MG63 (cell line): ENCODE data around the gene CROT. TPM values are rescaled to one million over a fixed set of nuclear protein-coding genes. Genes with fewer than 3 reads are reported as not detected.
A peak's percentile ranks its signal among the peaks of the same experiment; 100 is the strongest.

Experiments
- DNase-seq: peaks from one replicate; pipeline ENCODE4 v3.0.0-alpha.2; 2020
- H3K27me3 ChIP-seq: fragments of 250-450 bp; sonication (Bioruptor Pico); 2 replicates; pipeline ENCODE4 v1.5.1; 2020; ENCODE audit warnings: mild to moderate bottlenecking, moderate library complexity
- H3K36me3 ChIP-seq: fragments of 250-450 bp; sonication (Bioruptor Pico); 2 replicates; pipeline ENCODE4 v1.5.1; 2020; ENCODE audit warnings: mild to moderate bottlenecking, moderate library complexity
- H3K4me3 ChIP-seq: fragments of 250-450 bp; sonication (Bioruptor Pico); 2 replicates; pipeline ENCODE4 v1.5.1; 2020; ENCODE audit warnings: mild to moderate bottlenecking, moderate library complexity
- H3K9me3 ChIP-seq: fragments of 250-450 bp; sonication (Bioruptor Pico); 2 replicates; pipeline ENCODE4 v1.5.1; 2020; ENCODE audit warnings: mild to moderate bottlenecking, moderate library complexity
- total RNA-seq: library from RNA; depleted of rRNA; stranded (reverse); fragments of >200 nt; shearing (Covaris generic); gene quantifications from 2 replicates; pipeline ENCODE4 v1.2.3, GENCODE V29; 2014; ENCODE audit warnings: low replicate concordance

Gene CROT
- total RNA-seq, 1 experiment from 2014 or later, result 4.5 TPM

GRCh38 chr7:87331687-87332252 lies 13.7 kb upstream of the CROT start:
- H3K36me3 ChIP-seq, result no peaks in the 10 kb centered on the region
- 0 out of 2 replicates have a peak, but pooled peaks cover 2% of the 10 kb centered on the region for H3K9me3 ChIP-seq
- no peaks in the 10 kb centered on the region for H3K27me3 ChIP-seq
- H3K4me3 ChIP-seq, result no peak overlapping the region
- DNase-seq, result no peak

- DNase-seq, result no peak
- H3K36me3 ChIP-seq, result no peaks in the 10 kb centered on the region
Observed at GRCh38 chr7:87332321-87332720, 13.1 kb upstream of the CROT start.

GRCh38 chr7:87336136-87336535 lies 9.3 kb upstream of the CROT start:
- Histone ChIP-seq H3K4me3 (no peak overlapping the region), H3K27me3 (no peaks in the 10 kb centered on the region), H3K36me3 (no peaks in the 10 kb centered on the region)

More at GRCh38 chr7:87332321-87332720, 13.1 kb upstream of the CROT start:
- H3K4me3 ChIP-seq, result no peak overlapping the region
- no peaks in the 10 kb centered on the region for H3K27me3 ChIP-seq
- 0 out of 2 replicates have a peak, but pooled peaks cover 2% of the 10 kb centered on the region for H3K9me3 ChIP-seq

GRCh38 chr7:87337331-87337730 lies 8.1 kb upstream of the CROT start:
- Histone ChIP-seq H3K27me3 (no peaks in the 10 kb centered on the region), H3K9me3 (no peaks in the 10 kb centered on the region)
- no peak for DNase-seq

More at GRCh38 chr7:87336136-87336535, 9.3 kb upstream of the CROT start:
- no peak for DNase-seq
- no peaks in the 10 kb centered on the region for H3K9me3 ChIP-seq

GRCh38 chr7:87339373-87339897 lies 6.0 kb upstream of the CROT start:
- no peaks in the 10 kb centered on the region for H3K36me3 ChIP-seq
- no peaks in the 10 kb centered on the region for H3K27me3 ChIP-seq
- no peak overlapping the region for H3K4me3 ChIP-seq
- no peak for DNase-seq
- no peaks in the 10 kb centered on the region for H3K9me3 ChIP-seq

More at GRCh38 chr7:87337331-87337730, 8.1 kb upstream of the CROT start:
- Histone ChIP-seq H3K4me3 (no peak overlapping the region), H3K36me3 (no peaks in the 10 kb centered on the region)

- no peak for DNase-seq
- H3K36me3 ChIP-seq, result no peaks in the 10 kb centered on the region
- no peaks in the 10 kb centered on the region for H3K27me3 ChIP-seq
- no peaks in the 10 kb centered on the region for H3K9me3 ChIP-seq
- no peak overlapping the region for H3K4me3 ChIP-seq
Observed at GRCh38 chr7:87341441-87341840, 4.0 kb upstream of the CROT start.

- 0 out of 2 replicates have a peak, but pooled peaks cover 2% of the 10 kb centered on the region for H3K36me3 ChIP-seq
- no peak for DNase-seq
Observed at GRCh38 chr7:87342231-87342630, 3.2 kb upstream of the CROT start.

GRCh38 chr7:87344446-87344845 lies 1.0 kb upstream of the CROT start:
- H3K36me3 ChIP-seq, result peaks cover 6% of the 10 kb centered on the region; the same call in 1 of the 2 replicates
- DNase-seq, result no peak
- peak overlapping the region; percentile 51 for H3K4me3 ChIP-seq
- H3K9me3 ChIP-seq, result no peaks in the 10 kb centered on the region
- no peaks in the 10 kb centered on the region for H3K27me3 ChIP-seq

More at GRCh38 chr7:87342231-87342630, 3.2 kb upstream of the CROT start:
- H3K9me3 ChIP-seq, result no peaks in the 10 kb centered on the region
- no peaks in the 10 kb centered on the region for H3K27me3 ChIP-seq
- no peak overlapping the region for H3K4me3 ChIP-seq

- no peaks in the 10 kb centered on the region for H3K9me3 ChIP-seq
- H3K36me3 ChIP-seq, result peaks cover 12% of the 10 kb centered on the region
- peak overlapping the region; percentile 51 for H3K4me3 ChIP-seq
- DNase-seq, result no peak
- no peaks in the 10 kb centered on the region for H3K27me3 ChIP-seq
Observed at GRCh38 chr7:87345962-87346371, 503 bp downstream of the CROT start.

GRCh38 chr7:87347207-87347606 lies 1.7 kb downstream of the CROT start:
- H3K27me3 ChIP-seq, result no peaks in the 10 kb centered on the region
- no peak for DNase-seq
- H3K4me3 ChIP-seq, result no peak overlapping the region
- H3K36me3 ChIP-seq, result peaks cover 12% of the 10 kb centered on the region
- no peaks in the 10 kb centered on the region for H3K9me3 ChIP-seq

- H3K9me3 ChIP-seq, result no peaks in the 10 kb centered on the region
- H3K27me3 ChIP-seq, result no peaks in the 10 kb centered on the region
- DNase-seq, result no peak
- peaks cover 12% of the 10 kb centered on the region for H3K36me3 ChIP-seq
- H3K4me3 ChIP-seq, result no peak overlapping the region
Observed at GRCh38 chr7:87347664-87348063, 2.2 kb downstream of the CROT start.

- Histone ChIP-seq H3K36me3 (peaks cover 27% of the 10 kb centered on the region), H3K27me3 (no peaks in the 10 kb centered on the region), H3K9me3 (peaks cover 19% of the 10 kb centered on the region), H3K4me3 (no peak overlapping the region)
- no peak for DNase-seq
Observed at GRCh38 chr7:87354749-87355148, 9.3 kb downstream of the CROT start.

- Histone ChIP-seq H3K9me3 (peaks cover 19% of the 10 kb centered on the region), H3K36me3 (peaks cover 24% of the 10 kb centered on the region), H3K4me3 (no peak overlapping the region), H3K27me3 (no peaks in the 10 kb centered on the region)
- DNase-seq, result no peak
Observed at GRCh38 chr7:87356448-87356847, 11.0 kb downstream of the CROT start.

GRCh38 chr7:87359366-87359765 lies 13.9 kb downstream of the CROT start:
- H3K27me3 ChIP-seq, result no peaks in the 10 kb centered on the region
- H3K36me3 ChIP-seq, result peaks cover 18% of the 10 kb centered on the region
- no peak overlapping the region for H3K4me3 ChIP-seq
- H3K9me3 ChIP-seq, result peaks cover 13% of the 10 kb centered on the region
- peak; percentile 5 for DNase-seq

- DNase-seq, result no peak
- H3K36me3 ChIP-seq, result peaks cover 10% of the 10 kb centered on the region
Observed at GRCh38 chr7:87361320-87361719, 15.9 kb downstream of the CROT start.

GRCh38 chr7:87363342-87363741 lies 17.9 kb downstream of the CROT start:
- no peak for DNase-seq
- Histone ChIP-seq H3K4me3 (no peak overlapping the region), H3K9me3 (no peaks in the 10 kb centered on the region), H3K36me3 (peaks cover 2% of the 10 kb centered on the region; the same call in 1 of the 2 replicates), H3K27me3 (no peaks in the 10 kb centered on the region)

More at GRCh38 chr7:87361320-87361719, 15.9 kb downstream of the CROT start:
- Histone ChIP-seq H3K4me3 (no peak overlapping the region), H3K27me3 (no peaks in the 10 kb centered on the region), H3K9me3 (peaks cover under 1% of the 10 kb centered on the region; the same call in 1 of the 2 replicates)

- H3K4me3 ChIP-seq, result no peak overlapping the region
- no peak for DNase-seq
Observed at GRCh38 chr7:87364246-87364645, 18.8 kb downstream of the CROT start.

GRCh38 chr7:87369216-87369615 lies 23.8 kb downstream of the CROT start:
- H3K4me3 ChIP-seq, result no peak overlapping the region
- H3K36me3 ChIP-seq, result no peaks in the 10 kb centered on the region; the same call in 1 of the 2 replicates
- H3K27me3 ChIP-seq, result no peaks in the 10 kb centered on the region
- H3K9me3 ChIP-seq, result no peaks in the 10 kb centered on the region
- no peak for DNase-seq

More at GRCh38 chr7:87364246-87364645, 18.8 kb downstream of the CROT start:
- peaks cover 2% of the 10 kb centered on the region; the same call in 1 of the 2 replicates for H3K36me3 ChIP-seq
- no peaks in the 10 kb centered on the region for H3K27me3 ChIP-seq
- no peaks in the 10 kb centered on the region for H3K9me3 ChIP-seq
